ENCODE measurements around the gene GNAO1.

DNA sequence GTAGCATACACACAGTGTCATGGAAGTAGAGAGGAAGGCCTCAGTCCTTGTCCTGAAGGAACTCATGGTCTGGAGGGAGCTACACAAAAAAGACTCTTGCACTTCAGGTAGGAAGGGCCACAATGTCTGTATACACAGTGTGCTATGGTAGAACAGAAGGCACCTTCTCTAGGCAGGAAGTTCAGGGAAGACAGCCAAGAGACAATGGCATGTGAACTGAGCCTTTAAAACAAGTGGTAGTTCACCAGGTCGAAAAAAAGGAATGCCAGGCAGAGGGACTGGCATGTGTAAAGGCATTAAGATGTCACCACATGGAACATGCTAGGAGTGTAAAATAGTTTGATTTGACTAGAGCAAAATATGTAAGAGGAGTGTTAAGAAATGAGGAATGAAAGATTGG lies 9.7 kb downstream of the GNAO1 start:
- TF ChIP-seq EZH2phosphoT487 (IDR thresholded peaks at IDR 0.05; ENCODE audit: insufficient read depth, low read depth) (no peak), EZH2 (IDR thresholded peaks at IDR 0.05; ENCODE audit: insufficient read depth, poor library complexity, severe bottlenecking) (no peak)
